Measurements from ENCODE around the gene TMEM53.

The TMEM53 gene

DNA sequence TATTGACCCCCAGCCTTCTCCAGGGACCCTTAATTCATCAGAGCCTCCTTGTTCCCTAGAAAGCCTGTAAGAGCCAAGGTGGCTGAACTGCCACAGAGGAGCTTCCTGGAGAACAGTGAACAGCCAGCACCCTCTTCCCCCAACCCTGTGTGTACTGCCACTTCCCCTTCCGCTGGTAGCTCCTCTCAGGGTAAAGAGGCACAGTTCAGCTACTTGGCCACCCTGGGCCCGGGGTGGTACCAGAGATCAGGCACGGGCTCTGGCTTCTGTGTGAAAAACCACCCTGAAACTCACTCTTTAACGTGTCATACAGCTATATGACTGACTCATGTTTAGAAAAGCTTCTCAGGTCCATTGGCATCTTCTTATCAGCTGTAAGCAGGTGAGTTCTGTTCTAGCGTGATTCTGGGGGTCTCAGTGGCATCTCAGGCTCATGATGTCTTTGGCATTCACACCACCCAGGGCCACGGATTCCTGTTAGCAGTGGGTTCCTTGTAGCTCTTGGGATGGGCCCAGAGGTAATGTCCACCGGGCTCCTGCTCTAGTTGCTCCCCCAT, 22.6 kb upstream of the TMEM53 start:
- H3K9me3 ChIP-seq (ENCODE audit: control insufficient read depth in 2 of 2, low read length in 2 of 2): no peaks in the 10 kb centered on the region
- H3K4me3 ChIP-seq (ENCODE audit: low read length in 2 of 2): no peak overlapping the region
- H3K4me1 ChIP-seq (ENCODE audit: control insufficient read depth, insufficient read depth, low read length): no peaks in the 10 kb centered on the region
- no peak overlapping the region for H3K27ac ChIP-seq (ENCODE audit: low read length)
- H3K36me3 ChIP-seq (ENCODE audit: control insufficient read depth in 2 of 2, insufficient read depth in 2 of 2, low read length in 2 of 2): no peaks in the 10 kb centered on the region
- H3K27me3 ChIP-seq (ENCODE audit: control insufficient read depth in 1 of 2, insufficient read depth in 2 of 2, low read length in 2 of 2): no peaks in the 10 kb centered on the region
- no peak overlapping the region for H3K9ac ChIP-seq (ENCODE audit: low read length in 2 of 2)

- Histone ChIP-seq H3K36me3 (ENCODE audit: control insufficient read depth in 2 of 2, insufficient read depth in 2 of 2, low read length in 2 of 2) (no peaks in the 10 kb centered on the region), H3K4me3 (ENCODE audit: low read length in 2 of 2) (no peak overlapping the region), H3K27ac (ENCODE audit: low read length) (no peak overlapping the region), H3K9me3 (ENCODE audit: control insufficient read depth in 2 of 2, low read length in 2 of 2) (no peaks in the 10 kb centered on the region), H3K4me1 (ENCODE audit: control insufficient read depth, insufficient read depth, low read length) (no peaks in the 10 kb centered on the region), H3K9ac (ENCODE audit: low read length in 2 of 2) (no peak overlapping the region), H3K27me3 (ENCODE audit: control insufficient read depth in 1 of 2, insufficient read depth in 2 of 2, low read length in 2 of 2) (no peaks in the 10 kb centered on the region)
Measured at GRCh38 chr1:44696101-44696500, 21.8 kb upstream of the TMEM53 start.

- Histone ChIP-seq H3K27me3 (ENCODE audit: control insufficient read depth in 1 of 2, insufficient read depth in 2 of 2, low read length in 2 of 2) (no peaks in the 10 kb centered on the region), H3K9me3 (ENCODE audit: control insufficient read depth in 2 of 2, low read length in 2 of 2) (no peaks in the 10 kb centered on the region), H3K36me3 (ENCODE audit: control insufficient read depth in 2 of 2, insufficient read depth in 2 of 2, low read length in 2 of 2) (no peaks in the 10 kb centered on the region), H3K9ac (ENCODE audit: low read length in 2 of 2) (no peak overlapping the region), H3K4me1 (ENCODE audit: control insufficient read depth, insufficient read depth, low read length) (no peaks in the 10 kb centered on the region), H3K4me3 (ENCODE audit: low read length in 2 of 2) (no peak overlapping the region), H3K27ac (ENCODE audit: low read length) (no peak overlapping the region)
Measured at GRCh38 chr1:44695671-44696070, 21.4 kb upstream of the TMEM53 start.

DNA sequence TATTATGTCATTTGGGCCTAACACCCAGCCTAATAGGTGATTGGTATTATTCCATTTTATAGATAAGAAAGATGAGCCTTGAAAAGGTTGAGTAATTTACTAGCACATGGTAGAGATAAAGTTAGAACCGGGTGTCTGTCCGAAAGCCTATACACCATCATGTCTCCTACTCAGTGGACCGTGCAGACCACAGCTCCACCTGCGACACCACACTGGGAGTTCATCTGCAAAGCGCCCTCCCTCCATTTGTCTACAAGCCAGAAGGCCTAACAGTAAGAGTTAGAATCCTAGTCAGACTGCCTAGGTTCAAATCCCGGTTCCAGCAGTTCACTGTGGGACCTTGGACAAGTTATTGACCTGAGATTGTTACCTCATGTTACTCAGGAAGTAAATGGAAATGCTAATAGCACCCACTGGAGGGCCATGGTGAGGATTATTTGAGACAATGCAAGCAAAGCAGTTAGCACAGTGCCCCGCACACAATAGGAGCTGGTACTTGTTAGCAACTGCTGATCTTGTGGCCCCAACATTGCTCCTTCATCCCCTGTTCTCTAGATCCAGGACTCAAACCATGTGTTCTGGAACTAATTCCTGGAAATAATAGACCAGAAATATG, 20.7 kb upstream of the TMEM53 start:
- no peaks in the 10 kb centered on the region for H3K9me3 ChIP-seq (ENCODE audit: control insufficient read depth in 2 of 2, low read length in 2 of 2)
- no peaks in the 10 kb centered on the region for H3K27me3 ChIP-seq (ENCODE audit: control insufficient read depth in 1 of 2, insufficient read depth in 2 of 2, low read length in 2 of 2)
- H3K4me1 ChIP-seq (ENCODE audit: control insufficient read depth, insufficient read depth, low read length): no peaks in the 10 kb centered on the region
- H3K36me3 ChIP-seq (ENCODE audit: control insufficient read depth in 2 of 2, insufficient read depth in 2 of 2, low read length in 2 of 2): no peaks in the 10 kb centered on the region
- no peak overlapping the region for H3K4me3 ChIP-seq (ENCODE audit: low read length in 2 of 2)
- H3K27ac ChIP-seq (ENCODE audit: low read length): no peak overlapping the region
- no peak overlapping the region for H3K9ac ChIP-seq (ENCODE audit: low read length in 2 of 2)

DNA sequence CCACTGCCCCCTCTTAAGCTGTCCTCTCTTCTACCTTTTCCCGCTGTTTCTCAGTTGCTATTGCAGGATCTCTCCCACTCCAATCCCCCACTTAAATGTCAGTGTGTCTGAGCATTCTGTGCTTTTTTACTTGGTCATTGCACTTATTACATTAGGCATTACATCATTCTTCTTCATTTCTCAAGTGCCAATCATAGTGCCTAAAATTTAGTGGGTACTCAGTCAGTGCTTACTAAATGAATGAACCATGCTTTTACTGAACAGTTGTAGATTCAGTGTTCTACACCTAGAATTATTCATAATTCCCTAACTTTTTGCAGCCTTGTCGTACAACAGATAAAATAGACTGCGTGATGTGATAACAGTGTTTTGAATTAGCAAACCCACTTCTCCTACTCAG, 19.6 kb upstream of the TMEM53 start:
- Histone ChIP-seq H3K27ac (ENCODE audit: low read length) (no peak overlapping the region), H3K4me3 (ENCODE audit: low read length in 2 of 2) (no peak overlapping the region), H3K9me3 (ENCODE audit: control insufficient read depth in 2 of 2, low read length in 2 of 2) (no peaks in the 10 kb centered on the region), H3K27me3 (ENCODE audit: control insufficient read depth in 1 of 2, insufficient read depth in 2 of 2, low read length in 2 of 2) (no peaks in the 10 kb centered on the region), H3K9ac (ENCODE audit: low read length in 2 of 2) (no peak overlapping the region), H3K4me1 (ENCODE audit: control insufficient read depth, insufficient read depth, low read length) (no peaks in the 10 kb centered on the region), H3K36me3 (ENCODE audit: control insufficient read depth in 2 of 2, insufficient read depth in 2 of 2, low read length in 2 of 2) (no peaks in the 10 kb centered on the region)

DNA sequence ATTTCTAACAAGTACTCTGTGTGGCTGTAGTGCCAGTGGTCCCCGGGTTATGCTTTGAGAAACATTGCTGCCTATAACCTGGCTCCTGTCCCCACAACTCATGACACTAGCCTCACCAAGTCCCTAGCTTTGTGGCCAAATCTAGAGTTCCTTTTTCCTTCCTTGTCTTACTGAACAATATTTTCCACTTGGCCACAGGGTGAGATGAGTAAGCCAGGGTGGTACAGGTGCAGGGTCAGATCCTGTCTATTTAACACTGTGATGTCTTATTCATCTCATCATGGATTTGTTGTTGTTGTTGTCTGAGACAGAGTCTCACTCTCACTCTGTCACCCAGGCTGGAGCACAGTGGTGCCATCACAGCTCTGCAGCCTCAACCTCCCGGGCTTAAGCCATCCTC, 18.9 kb upstream of the TMEM53 start:
- Histone ChIP-seq H3K36me3 (ENCODE audit: control insufficient read depth in 2 of 2, insufficient read depth in 2 of 2, low read length in 2 of 2) (no peaks in the 10 kb centered on the region), H3K27me3 (ENCODE audit: control insufficient read depth in 1 of 2, insufficient read depth in 2 of 2, low read length in 2 of 2) (no peaks in the 10 kb centered on the region), H3K9ac (ENCODE audit: low read length in 2 of 2) (no peak overlapping the region), H3K4me1 (ENCODE audit: control insufficient read depth, insufficient read depth, low read length) (no peaks in the 10 kb centered on the region), H3K9me3 (ENCODE audit: control insufficient read depth in 2 of 2, low read length in 2 of 2) (no peaks in the 10 kb centered on the region), H3K4me3 (ENCODE audit: low read length in 2 of 2) (no peak overlapping the region), H3K27ac (ENCODE audit: low read length) (no peak overlapping the region)

DNA sequence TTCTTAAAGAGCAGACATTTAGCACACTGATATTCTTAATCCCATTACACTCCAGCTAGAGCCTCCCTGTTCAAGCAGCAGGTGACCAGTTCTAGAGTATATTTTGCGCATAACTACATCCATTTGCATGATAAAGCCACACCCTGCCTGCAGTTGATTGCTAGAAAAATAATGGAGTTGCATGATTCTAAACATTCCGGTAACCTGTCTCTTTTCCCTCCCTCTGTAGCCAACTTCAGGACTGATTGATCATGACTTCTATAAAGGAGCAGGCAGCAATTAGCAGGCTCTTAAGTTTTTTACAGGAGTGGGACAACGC, 15.1 kb upstream of the TMEM53 start:
- Histone ChIP-seq H3K36me3 (ENCODE audit: control insufficient read depth in 2 of 2, insufficient read depth in 2 of 2, low read length in 2 of 2) (no peaks in the 10 kb centered on the region), H3K4me3 (ENCODE audit: low read length in 2 of 2) (no peak overlapping the region), H3K4me1 (ENCODE audit: control insufficient read depth, insufficient read depth, low read length) (no peaks in the 10 kb centered on the region), H3K9me3 (ENCODE audit: control insufficient read depth in 2 of 2, low read length in 2 of 2) (no peaks in the 10 kb centered on the region), H3K9ac (ENCODE audit: low read length in 2 of 2) (no peak overlapping the region), H3K27me3 (ENCODE audit: control insufficient read depth in 1 of 2, insufficient read depth in 2 of 2, low read length in 2 of 2) (no peaks in the 10 kb centered on the region), H3K27ac (ENCODE audit: low read length) (no peak overlapping the region)

DNA sequence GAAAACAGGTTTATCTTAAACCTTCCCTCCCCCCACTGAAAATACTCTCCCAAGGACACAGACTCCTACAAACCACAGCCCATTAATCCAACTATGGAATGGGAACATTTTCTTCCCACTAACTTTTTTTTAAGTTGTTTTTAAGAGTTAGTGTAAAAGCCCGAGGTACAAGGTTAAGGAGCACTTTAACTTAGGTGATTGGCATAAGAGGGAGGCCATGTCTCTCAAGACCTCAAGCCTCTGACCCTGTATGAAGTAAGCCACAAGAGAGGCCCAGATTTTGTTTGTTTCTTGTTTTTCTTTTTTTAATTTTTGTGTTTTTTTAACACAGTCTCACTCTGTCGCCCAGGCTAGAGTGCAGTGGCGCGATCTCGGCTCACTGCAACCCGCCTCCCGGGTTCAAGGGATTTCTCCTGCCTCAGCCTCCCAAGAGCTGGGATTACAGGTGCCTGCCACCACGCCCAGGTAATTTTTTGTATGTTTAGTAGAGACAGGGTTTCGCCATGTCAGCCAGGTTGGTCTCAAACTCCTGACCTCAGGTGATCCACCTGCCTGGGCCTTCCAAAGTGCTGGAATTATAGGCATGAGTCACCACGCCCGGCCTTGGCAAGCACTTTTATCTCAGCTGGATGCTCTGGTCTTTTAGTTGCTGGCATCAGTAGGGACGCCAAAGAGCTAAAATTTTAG, 14.6 kb upstream of the TMEM53 start:
- H3K27me3 ChIP-seq (ENCODE audit: control insufficient read depth in 1 of 2, insufficient read depth in 2 of 2, low read length in 2 of 2): no peaks in the 10 kb centered on the region
- no peak overlapping the region for H3K9ac ChIP-seq (ENCODE audit: low read length in 2 of 2)
- no peaks in the 10 kb centered on the region for H3K36me3 ChIP-seq (ENCODE audit: control insufficient read depth in 2 of 2, insufficient read depth in 2 of 2, low read length in 2 of 2)
- H3K4me3 ChIP-seq (ENCODE audit: low read length in 2 of 2): no peak overlapping the region
- no peaks in the 10 kb centered on the region for H3K4me1 ChIP-seq (ENCODE audit: control insufficient read depth, insufficient read depth, low read length)
- no peaks in the 10 kb centered on the region for H3K9me3 ChIP-seq (ENCODE audit: control insufficient read depth in 2 of 2, low read length in 2 of 2)
- H3K27ac ChIP-seq (ENCODE audit: low read length): no peak overlapping the region

DNA sequence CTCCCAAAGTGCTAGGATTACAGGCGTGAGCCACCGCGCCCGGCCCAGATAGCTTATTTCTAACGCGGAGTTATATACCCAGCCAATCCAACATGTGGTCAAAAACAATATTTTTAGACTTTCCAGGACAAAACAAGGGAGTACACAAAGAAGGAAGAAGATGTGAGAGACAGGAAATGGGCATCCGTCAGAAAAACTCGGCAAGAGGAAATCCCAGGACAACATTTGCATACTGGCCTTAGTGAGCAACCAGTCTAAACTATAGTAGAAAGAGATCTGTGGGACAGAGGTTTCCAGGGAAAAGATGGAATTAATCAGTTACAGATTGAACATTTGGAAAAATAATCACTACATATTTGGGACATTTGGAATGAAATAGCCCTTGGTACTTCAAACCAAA, 11.6 kb upstream of the TMEM53 start:
- Histone ChIP-seq H3K4me3 (ENCODE audit: low read length in 2 of 2) (no peak overlapping the region), H3K9ac (ENCODE audit: low read length in 2 of 2) (no peak overlapping the region), H3K9me3 (ENCODE audit: control insufficient read depth in 2 of 2, low read length in 2 of 2) (no peaks in the 10 kb centered on the region), H3K27me3 (ENCODE audit: control insufficient read depth in 1 of 2, insufficient read depth in 2 of 2, low read length in 2 of 2) (no peaks in the 10 kb centered on the region), H3K36me3 (ENCODE audit: control insufficient read depth in 2 of 2, insufficient read depth in 2 of 2, low read length in 2 of 2) (no peaks in the 10 kb centered on the region), H3K27ac (ENCODE audit: low read length) (no peak overlapping the region), H3K4me1 (ENCODE audit: control insufficient read depth, insufficient read depth, low read length) (no peaks in the 10 kb centered on the region)

DNA sequence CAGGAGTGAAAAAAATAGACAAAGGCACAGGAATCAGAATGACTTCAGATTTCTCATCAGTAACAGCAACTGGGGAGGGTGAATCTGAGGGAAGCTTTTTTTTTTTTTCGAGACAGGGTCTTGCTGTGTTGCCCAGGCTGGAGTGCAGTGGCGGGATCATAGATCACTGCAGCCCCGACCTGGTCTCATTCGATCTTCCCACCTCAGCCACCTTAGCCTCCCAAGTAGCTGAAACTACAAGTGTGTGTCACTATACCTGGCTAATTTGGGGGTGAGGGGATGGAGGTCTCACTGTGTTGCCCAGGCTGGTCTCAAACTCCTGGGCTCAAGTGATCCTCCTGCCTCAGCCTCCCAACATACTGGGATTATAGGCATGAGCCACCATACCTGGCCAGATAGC, 10.9 kb upstream of the TMEM53 start:
- Histone ChIP-seq H3K36me3 (ENCODE audit: control insufficient read depth in 2 of 2, insufficient read depth in 2 of 2, low read length in 2 of 2) (no peaks in the 10 kb centered on the region), H3K27ac (ENCODE audit: low read length) (no peak overlapping the region), H3K4me3 (ENCODE audit: low read length in 2 of 2) (no peak overlapping the region), H3K9ac (ENCODE audit: low read length in 2 of 2) (no peak overlapping the region), H3K9me3 (ENCODE audit: control insufficient read depth in 2 of 2, low read length in 2 of 2) (no peaks in the 10 kb centered on the region), H3K27me3 (ENCODE audit: control insufficient read depth in 1 of 2, insufficient read depth in 2 of 2, low read length in 2 of 2) (no peaks in the 10 kb centered on the region), H3K4me1 (ENCODE audit: control insufficient read depth, insufficient read depth, low read length) (no peaks in the 10 kb centered on the region)

- Histone ChIP-seq H3K36me3 (ENCODE audit: control insufficient read depth in 2 of 2, insufficient read depth in 2 of 2, low read length in 2 of 2) (no peaks in the 10 kb centered on the region), H3K9ac (ENCODE audit: low read length in 2 of 2) (no peak overlapping the region), H3K27ac (ENCODE audit: low read length) (no peak overlapping the region), H3K9me3 (ENCODE audit: control insufficient read depth in 2 of 2, low read length in 2 of 2) (no peaks in the 10 kb centered on the region), H3K27me3 (ENCODE audit: control insufficient read depth in 1 of 2, insufficient read depth in 2 of 2, low read length in 2 of 2) (no peaks in the 10 kb centered on the region), H3K4me3 (ENCODE audit: low read length in 2 of 2) (no peak overlapping the region), H3K4me1 (ENCODE audit: control insufficient read depth, insufficient read depth, low read length) (no peaks in the 10 kb centered on the region)
Measured at GRCh38 chr1:44684525-44684924, 10.2 kb upstream of the TMEM53 start.

Data from stomach smooth muscle (tissue), 2 donors.